Hepatocyte (in vitro differentiated cells): ENCODE results near the gene MLXIP. TPM values are rescaled to one million over a fixed set of nuclear protein-coding genes. Genes with fewer than 3 reads are reported as not detected.
"Not testable (repeated sequence)": the region's sequence is repeated elsewhere in the genome, so short reads cannot be mapped to it uniquely, and the experiment has no call there.

ENCODE experiments used
- DNase-seq: peaks from one replicate; pipeline ENCODE4 v3.0.0-alpha.2; 2016; ENCODE audit warnings: low spot score
- H2AFZ ChIP-seq: fragments of 200-600 bp; sonication (generic); 2 replicates; pipeline ENCODE4 v1.6.0; 2016; ENCODE audit warnings: antibody characterized with exemption, mild to moderate bottlenecking
- H3K27ac ChIP-seq: fragments of 200-600 bp; sonication (generic); 2 replicates; pipeline ENCODE4 v1.5.1; 2016; ENCODE audit warnings: mild to moderate bottlenecking
- H3K27me3 ChIP-seq: fragments of 200-600 bp; sonication (generic); 2 replicates; pipeline ENCODE4 v1.6.1; 2016
- H3K36me3 ChIP-seq: fragments of 200-600 bp; sonication (generic); replicated peaks from 2 replicates; pipeline ENCODE4 v1.5.1; 2016; ENCODE audit warnings: low read depth; ENCODE audit not compliant: insufficient read depth
- H3K4me1 ChIP-seq: fragments of 200-600 bp; sonication (generic); 2 replicates; pipeline ENCODE4 v1.5.1; 2016; ENCODE audit warnings: mild to moderate bottlenecking, moderate library complexity; ENCODE audit not compliant: insufficient read depth
- H3K4me2 ChIP-seq: fragments of 200-600 bp; sonication (generic); 2 replicates; pipeline ENCODE4 v1.6.0; 2016
- H3K4me3 ChIP-seq: fragments of 200-600 bp; sonication (generic); 2 replicates; pipeline ENCODE4 v1.5.1; 2016; ENCODE audit warnings: mild to moderate bottlenecking
- H3K79me2 ChIP-seq: fragments of 200-600 bp; sonication (generic); 2 replicates; pipeline ENCODE4 v1.6.0; 2017; ENCODE audit warnings: mild to moderate bottlenecking
- H3K9me2 ChIP-seq: fragments of 200-600 bp; sonication (generic); replicated peaks from 2 replicates; pipeline ENCODE4 v1.6.0; 2017; ENCODE audit warnings: mild to moderate bottlenecking; ENCODE audit not compliant: insufficient read depth
- H3K9me3 ChIP-seq: fragments of 200-600 bp; sonication (generic); 2 replicates; pipeline ENCODE4 v1.5.1; 2016; ENCODE audit warnings: low read depth, mild to moderate bottlenecking
- H4K20me1 ChIP-seq: fragments of 200-600 bp; sonication (generic); 2 replicates; pipeline ENCODE4 v1.6.0; 2016; ENCODE audit warnings: mild to moderate bottlenecking; ENCODE audit not compliant: insufficient read depth, poor library complexity, severe bottlenecking
- EZH2 ChIP-seq: fragments of 200-600 bp; sonication (generic); IDR thresholded peaks from 2 replicates; pipeline ENCODE4 v1.6.1; 2016; ENCODE audit warnings: antibody characterized with exemption, mild to moderate bottlenecking, borderline replicate concordance
- EZH2phosphoT487 ChIP-seq: fragments of 200-600 bp; sonication (generic); IDR thresholded peaks from one replicate; pipeline ENCODE4 v1.6.1; 2018; ENCODE audit warnings: antibody characterized with exemption, mild to moderate bottlenecking, low read depth, moderate library complexity; ENCODE audit not compliant: unreplicated experiment, severe bottlenecking
- WGBS: methylation state at CpG from one replicate; pipeline ENCODE4 v1.1.6; 2016; ENCODE audit warnings: low lambda C conversion rate; ENCODE audit errors: missing lambda C conversion rate; 5-methylcytosine and 5-hydroxymethylcytosine counted together
- polyA plus RNA-seq: library from polyadenylated mRNA; unstranded; fragments of >200 nt; fragmentation: Nextera tagmentation; extraction: Ambion mirVana; gene quantifications from 2 replicates; pipeline ENCODE4 v1.2.1, GENCODE V29; 2016
- total RNA-seq: library from RNA; depleted of rRNA; stranded (reverse); fragments of >200 nt; gene quantifications from 2 replicates; pipeline ENCODE4 v1.2.3, GENCODE V29; 2014
- TF ChIP-seq, protein P1 (sequence below): fragments of 200-600 bp; sonication (generic); IDR thresholded peaks from 2 replicates; pipeline ENCODE4 v1.5.1; 2016; ENCODE audit warnings: antibody characterized with exemption, mild to moderate bottlenecking; ENCODE audit not compliant: poor library complexity

Gene MLXIP
- total and polyA plus RNA-seq, 2 experiments from 2014 or later, result 11.5 to 33.1 TPM

DNA sequence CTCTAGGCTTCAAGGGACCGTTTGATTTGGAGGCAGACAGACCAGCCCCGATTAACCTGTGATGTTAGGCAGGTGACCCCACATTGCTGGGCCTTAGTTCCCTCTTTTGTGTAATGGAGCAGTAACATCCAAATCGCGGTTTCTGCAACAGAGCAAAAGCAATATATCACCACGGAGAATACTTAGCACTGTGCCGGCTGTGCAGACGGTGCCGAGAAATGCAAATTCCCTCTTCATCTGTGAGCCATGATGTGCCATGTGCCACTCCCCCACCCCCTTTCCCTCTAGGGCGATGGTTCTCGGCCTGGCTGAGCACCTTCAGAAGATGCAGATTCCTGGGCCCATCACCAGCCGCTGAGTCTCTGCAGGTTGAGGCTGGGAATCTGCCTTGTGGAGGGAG, 46.0 kb upstream of the MLXIP start:
- Histone ChIP-seq H3K27me3 (no peaks in the 10 kb centered on the region), H3K27ac (no peak overlapping the region), H3K4me1 (no peaks in the 10 kb centered on the region), H3K9me2 (no peaks in the 10 kb centered on the region), H3K4me2 (no peak overlapping the region), H3K79me2 (peaks cover 22% of the 10 kb centered on the region), H3K9me3 (no peaks in the 10 kb centered on the region), H2AFZ (no peak overlapping the region), H4K20me1 (no peaks in the 10 kb centered on the region), H3K36me3 (no peaks in the 10 kb centered on the region), H3K4me3 (no peak overlapping the region)
- TF ChIP-seq, protein P1, sequence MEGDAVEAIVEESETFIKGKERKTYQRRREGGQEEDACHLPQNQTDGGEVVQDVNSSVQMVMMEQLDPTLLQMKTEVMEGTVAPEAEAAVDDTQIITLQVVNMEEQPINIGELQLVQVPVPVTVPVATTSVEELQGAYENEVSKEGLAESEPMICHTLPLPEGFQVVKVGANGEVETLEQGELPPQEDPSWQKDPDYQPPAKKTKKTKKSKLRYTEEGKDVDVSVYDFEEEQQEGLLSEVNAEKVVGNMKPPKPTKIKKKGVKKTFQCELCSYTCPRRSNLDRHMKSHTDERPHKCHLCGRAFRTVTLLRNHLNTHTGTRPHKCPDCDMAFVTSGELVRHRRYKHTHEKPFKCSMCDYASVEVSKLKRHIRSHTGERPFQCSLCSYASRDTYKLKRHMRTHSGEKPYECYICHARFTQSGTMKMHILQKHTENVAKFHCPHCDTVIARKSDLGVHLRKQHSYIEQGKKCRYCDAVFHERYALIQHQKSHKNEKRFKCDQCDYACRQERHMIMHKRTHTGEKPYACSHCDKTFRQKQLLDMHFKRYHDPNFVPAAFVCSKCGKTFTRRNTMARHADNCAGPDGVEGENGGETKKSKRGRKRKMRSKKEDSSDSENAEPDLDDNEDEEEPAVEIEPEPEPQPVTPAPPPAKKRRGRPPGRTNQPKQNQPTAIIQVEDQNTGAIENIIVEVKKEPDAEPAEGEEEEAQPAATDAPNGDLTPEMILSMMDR, result no peak
- TF ChIP-seq EZH2phosphoT487 (no peak), EZH2 (no peak)
- 96% methylated on average over 11 of the region's 11 CpGs for WGBS
- no peak for DNase-seq

DNA sequence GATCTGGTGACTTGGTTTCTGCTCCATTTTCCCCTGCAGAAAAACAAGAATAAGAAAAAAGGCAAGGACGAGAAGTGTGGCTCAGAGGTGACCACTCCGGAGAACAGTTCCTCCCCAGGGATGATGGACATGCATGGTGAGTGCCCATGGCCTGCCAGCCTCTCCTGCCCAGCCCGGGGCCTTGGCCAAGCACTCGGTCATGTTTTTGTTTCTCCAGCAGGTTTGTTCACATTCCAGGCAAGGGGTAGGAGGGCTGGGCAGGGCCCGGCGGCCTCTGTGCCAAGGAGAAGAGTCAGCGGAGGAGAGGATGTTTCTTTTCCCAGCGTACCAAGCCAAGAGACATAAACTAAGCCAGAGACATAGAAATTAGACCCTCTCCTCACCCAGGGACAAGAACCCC, 43.3 kb upstream of the MLXIP start:
- Histone ChIP-seq H4K20me1 (no peaks in the 10 kb centered on the region), H3K4me2 (no peak overlapping the region), H3K36me3 (no peaks in the 10 kb centered on the region), H3K9me3 (no peaks in the 10 kb centered on the region), H3K9me2 (no peaks in the 10 kb centered on the region), H3K27ac (no peak overlapping the region), H2AFZ (no peak overlapping the region), H3K4me3 (no peak overlapping the region), H3K79me2 (no peaks in the 10 kb centered on the region), H3K4me1 (no peaks in the 10 kb centered on the region), H3K27me3 (no peaks in the 10 kb centered on the region)
- WGBS, result 92% methylated on average over 8 of the region's 8 CpGs
- TF ChIP-seq EZH2phosphoT487, result no peak
- TF ChIP-seq, protein P1, result no peak
- no peak for TF ChIP-seq EZH2
- no peak for DNase-seq

DNA sequence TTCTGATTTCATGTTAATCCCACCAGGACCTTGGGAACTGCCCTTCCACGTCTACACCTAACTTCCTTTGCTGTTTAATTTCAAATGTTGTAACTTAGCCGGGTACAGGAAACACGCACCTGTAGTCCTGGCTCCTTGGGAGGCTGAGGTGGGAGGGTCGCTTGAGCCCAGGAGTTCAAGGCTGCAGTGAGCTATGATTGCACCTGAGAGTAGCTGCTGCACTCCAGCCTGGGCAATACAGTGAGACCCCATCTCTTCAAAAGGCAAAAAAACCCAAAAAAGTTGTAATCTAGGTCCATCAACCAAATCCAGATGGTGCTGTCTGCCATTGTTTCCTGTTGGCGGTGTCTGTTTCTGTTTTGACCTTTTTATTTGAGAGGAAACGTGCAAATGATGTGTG, 42.4 kb upstream of the MLXIP start:
- Histone ChIP-seq H3K27ac (no peak overlapping the region), H4K20me1 (no peaks in the 10 kb centered on the region), H3K4me1 (no peaks in the 10 kb centered on the region), H3K79me2 (no peaks in the 10 kb centered on the region), H3K4me3 (no peak overlapping the region), H3K9me2 (no peaks in the 10 kb centered on the region), H2AFZ (no peak overlapping the region), H3K9me3 (no peaks in the 10 kb centered on the region), H3K27me3 (no peaks in the 10 kb centered on the region), H3K36me3 (no peaks in the 10 kb centered on the region), H3K4me2 (no peak overlapping the region)
- DNase-seq, result no peak
- no peak for TF ChIP-seq EZH2phosphoT487
- 95% methylated on average over 6 of the region's 6 CpGs for WGBS

DNA sequence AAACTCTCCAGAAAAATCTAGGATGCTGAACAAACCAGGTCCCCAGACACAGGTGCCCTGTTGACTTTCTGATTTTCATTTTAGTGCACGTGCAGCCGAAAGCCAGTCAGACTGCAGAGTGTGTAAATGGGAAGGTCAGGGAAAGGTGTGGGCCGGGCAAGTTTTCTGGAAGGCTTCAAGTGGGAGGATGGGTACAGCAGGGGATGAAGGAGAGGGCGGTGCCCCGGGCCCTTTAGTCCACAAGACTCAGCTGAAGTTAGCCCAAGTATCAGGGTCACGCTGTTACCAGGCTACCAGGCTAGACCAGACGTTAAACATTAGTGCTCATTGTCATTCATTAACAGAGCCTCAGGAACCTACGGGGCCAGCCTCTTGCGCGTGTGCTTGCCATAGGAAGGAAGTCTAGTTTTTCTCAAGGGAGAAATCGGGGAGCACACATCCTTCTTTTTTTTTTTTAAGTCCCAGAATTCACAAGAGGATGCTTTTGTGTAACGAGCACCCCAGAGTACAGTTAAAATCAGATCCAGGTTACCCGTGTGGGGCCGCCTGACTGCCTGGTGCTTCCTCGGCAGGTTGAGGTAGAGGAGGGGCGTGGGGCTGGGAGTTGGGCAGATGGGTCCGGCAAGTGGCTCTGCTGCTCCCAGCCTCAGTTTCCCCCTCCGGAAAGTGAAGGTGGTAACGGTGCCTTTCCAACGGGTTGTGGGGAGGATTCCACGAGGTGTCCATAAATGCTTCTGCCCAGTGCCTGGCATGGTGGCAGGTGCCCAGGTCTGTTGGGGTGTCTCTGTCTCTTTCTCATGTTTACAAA, 37.8 kb upstream of the MLXIP start:
- no peaks in the 10 kb centered on the region for H3K36me3 ChIP-seq
- H3K4me3 ChIP-seq, result no peak overlapping the region
- peak overlapping the region; percentile 82 for H3K27ac ChIP-seq
- no peaks in the 10 kb centered on the region for H3K9me3 ChIP-seq
- no peaks in the 10 kb centered on the region for H3K4me1 ChIP-seq
- DNase-seq, result peak; percentile 81
- TF ChIP-seq, protein P1, result no peak
- TF ChIP-seq EZH2 (no peak), EZH2phosphoT487 (no peak)
- H3K79me2 ChIP-seq, result no peaks in the 10 kb centered on the region
- no peaks in the 10 kb centered on the region for H4K20me1 ChIP-seq
- WGBS, result 71% methylated on average over 21 of the region's 21 CpGs
- H2AFZ ChIP-seq, result no peak overlapping the region
- H3K9me2 ChIP-seq, result no peaks in the 10 kb centered on the region
- no peaks in the 10 kb centered on the region for H3K27me3 ChIP-seq
- peak overlapping the region; percentile 60 for H3K4me2 ChIP-seq

DNA sequence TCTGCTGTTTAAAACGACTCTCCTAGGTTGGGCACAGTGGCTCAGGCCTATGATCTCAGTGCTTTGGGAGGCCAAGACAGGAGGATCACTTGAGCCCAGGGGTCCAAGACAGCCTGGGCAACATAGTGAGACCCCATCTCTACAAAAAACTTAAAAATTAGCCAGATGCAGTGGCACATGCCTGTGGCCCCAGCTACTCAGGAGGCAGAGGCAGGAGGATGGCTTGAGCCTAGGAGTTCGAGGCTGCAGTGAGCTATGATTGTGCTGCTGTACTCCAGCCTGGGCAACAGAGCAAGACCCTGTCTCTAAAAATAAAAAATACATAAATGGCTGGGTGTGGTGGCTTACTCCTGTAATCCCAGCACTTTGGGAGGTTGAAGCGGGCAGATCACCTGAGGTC, 37.1 kb upstream of the MLXIP start:
- H2AFZ ChIP-seq, H3K4me3 ChIP-seq, DNase-seq, H3K79me2 ChIP-seq, H3K9me2 ChIP-seq, H3K27me3 ChIP-seq, H3K9me3 ChIP-seq, H3K36me3 ChIP-seq, H3K4me1 ChIP-seq, H4K20me1 ChIP-seq: not testable (repeated sequence)
- H3K27ac ChIP-seq, result peak overlapping the region; percentile 82
- WGBS, result 100% methylated on average over 3 of the region's 3 CpGs
- H3K4me2 ChIP-seq, result peak overlapping the region; percentile 60
